Fibroblast of the conjunctiva (primary cell): ENCODE data around the gene SPAG17.
"Not testable (repeated sequence)": the region's sequence is repeated elsewhere in the genome, so short reads cannot be mapped to it uniquely, and the experiment has no call there.

Experiments
- DNase-seq: peaks from one replicate; pipeline ENCODE4 v3.0.0-alpha.2; 2010; ENCODE audit warnings: low read depth

SPAG17 gene

GRCh38 chr1:117976381-117976780, 208.6 kb downstream of the SPAG17 start:
- DNase-seq, result no peak

GRCh38 chr1:117971777-117972176, 213.3 kb downstream of the SPAG17 start:
- no peak for DNase-seq

GRCh38 chr1:117970252-117970651, 214.8 kb downstream of the SPAG17 start:
- DNase-seq, result no peak

GRCh38 chr1:117967881-117968280, 217.1 kb downstream of the SPAG17 start:
- peak; percentile 73 for DNase-seq

GRCh38 chr1:117967477-117967876, 217.6 kb downstream of the SPAG17 start:
- DNase-seq, result peak; percentile 74

- DNase-seq, result no peak
Observed at GRCh38 chr1:117964290-117965038, 220.6 kb downstream of the SPAG17 start.

GRCh38 chr1:117959364-117959763, 225.7 kb downstream of the SPAG17 start:
- no peak for DNase-seq

- DNase-seq, result no peak
Observed at GRCh38 chr1:117952386-117952785, 232.6 kb downstream of the SPAG17 start.

GRCh38 chr1:117942293-117942692, 242.7 kb downstream of the SPAG17 start:
- DNase-seq, result no peak

- DNase-seq, result no peak
Observed at GRCh38 chr1:117933769-117934168, 251.3 kb downstream of the SPAG17 start.

GRCh38 chr1:117932576-117932975, 252.5 kb downstream of the SPAG17 start:
- no peak for DNase-seq

- DNase-seq, result no peak
Observed at GRCh38 chr1:117930484-117930883, 254.5 kb downstream of the SPAG17 start.

- DNase-seq, result no peak
Observed at GRCh38 chr1:117930173-117930447, 254.9 kb downstream of the SPAG17 start.

GRCh38 chr1:117929343-117930172, 255.5 kb downstream of the SPAG17 start, which contains the start of the genes GDAP2 and WDR3:
Gene GDAP2, minus strand, starts transcription at chr1:117929621. Its CDS starts 9,264 bp downstream, at chr1:117920357.
Gene WDR3, plus strand, starts transcription at chr1:117929739. Its CDS starts 3,581 bp downstream, at chr1:117933320.
- DNase-seq, result peak; percentile 89

GRCh38 chr1:117928881-117929342, 256.1 kb downstream of the SPAG17 start:
- peak; percentile 16 for DNase-seq

GRCh38 chr1:117925981-117926380, 259.0 kb downstream of the SPAG17 start:
- DNase-seq, result no peak

GRCh38 chr1:117922717-117923116, 262.3 kb downstream of the SPAG17 start:
- DNase-seq, result not testable (repeated sequence)

GRCh38 chr1:117921991-117922390, 263.0 kb downstream of the SPAG17 start:
- DNase-seq, result no peak

GRCh38 chr1:117919376-117919775, 265.7 kb downstream of the SPAG17 start:
- peak; percentile 3 for DNase-seq

- no peak for DNase-seq
Observed at GRCh38 chr1:117911051-117911450, 274.0 kb downstream of the SPAG17 start.

- no peak for DNase-seq
Observed at GRCh38 chr1:117905019-117905418, 280.0 kb downstream of the SPAG17 start.

- no peak for DNase-seq
Observed at GRCh38 chr1:117904485-117904884, 280.5 kb downstream of the SPAG17 start.
